Chondrocyte (in vitro differentiated cells): ENCODE results near the gene CLASP1. TPM values are rescaled to one million over a fixed set of nuclear protein-coding genes. Genes with fewer than 3 reads are reported as not detected.

Experiments
- DNase-seq: peaks from one replicate; pipeline ENCODE4 v3.0.0; 2021; ENCODE audit warnings: mixed read lengths, low spot score
- H3K27ac Mint-ChIP-seq: one replicate; pipeline ENCODE4 v1.8.0; 2021; ENCODE audit warnings: mild to moderate bottlenecking, moderate library complexity, mixed read lengths; ENCODE audit not compliant: unreplicated experiment
- H3K27me3 Mint-ChIP-seq: 2 replicates; pipeline ENCODE4 v1.8.0; 2021; ENCODE audit warnings: low read depth, mixed read lengths
- H3K36me3 Mint-ChIP-seq: 2 replicates; pipeline ENCODE4 v1.8.0; 2021; ENCODE audit warnings: low read depth, mixed read lengths
- H3K4me1 Mint-ChIP-seq: 2 replicates; pipeline ENCODE4 v1.8.0; 2021; ENCODE audit warnings: low read depth, mild to moderate bottlenecking, mixed read lengths
- H3K4me3 Mint-ChIP-seq: one replicate; pipeline ENCODE4 v1.8.0; 2021; ENCODE audit warnings: mild to moderate bottlenecking, moderate library complexity, mixed read lengths; ENCODE audit not compliant: unreplicated experiment
- H3K9me3 Mint-ChIP-seq: 2 replicates; pipeline ENCODE4 v1.8.0; 2021; ENCODE audit warnings: low read depth, mixed read lengths
- CTCF ChIP-seq: fragments of 200-600 bp; sonication (generic); IDR thresholded peaks from 2 replicates; pipeline ENCODE4 v1.5.0; 2021; ENCODE audit warnings: antibody characterized with exemption, mild to moderate bottlenecking, moderate library complexity
- total RNA-seq: library from RNA; stranded (reverse); gene quantifications from 3 replicates; pipeline ENCODE4 v1.2.1, GENCODE V29; 2021

Gene CLASP1
- total RNA-seq, 1 donor from 2014 or later = 56.0 TPM

- Mint-ChIP-seq H3K4me3 (no peak overlapping the region), H3K27me3 (no peaks in the 10 kb centered on the region), H3K4me1 (peaks cover 20% of the 10 kb centered on the region), H3K36me3 (peaks cover 3% of the 10 kb centered on the region), H3K9me3 (no peaks in the 10 kb centered on the region), H3K27ac (no peak overlapping the region)
- DNase-seq = no peak
- no peak for TF ChIP-seq CTCF
Observed at GRCh38 chr2:121491518-121491917, 157.7 kb downstream of the CLASP1 start.

GRCh38 chr2:121490584-121491133 lies 158.6 kb downstream of the CLASP1 start:
- DNase-seq = no peak
- Mint-ChIP-seq H3K4me3 (no peak overlapping the region), H3K27me3 (no peaks in the 10 kb centered on the region), H3K36me3 (peaks cover 3% of the 10 kb centered on the region), H3K9me3 (no peaks in the 10 kb centered on the region), H3K27ac (peak overlapping the region; percentile 36), H3K4me1 (peaks cover 20% of the 10 kb centered on the region)
- TF ChIP-seq CTCF = no peak

- H3K4me1 Mint-ChIP-seq = peaks cover 23% of the 10 kb centered on the region
- no peak for TF ChIP-seq CTCF
- H3K36me3 Mint-ChIP-seq = peaks cover 3% of the 10 kb centered on the region
- no peaks in the 10 kb centered on the region for H3K9me3 Mint-ChIP-seq
- no peak for DNase-seq
- peak overlapping the region; percentile 36 for H3K27ac Mint-ChIP-seq
- no peaks in the 10 kb centered on the region for H3K27me3 Mint-ChIP-seq
- no peak overlapping the region for H3K4me3 Mint-ChIP-seq
Observed at GRCh38 chr2:121489911-121490583, 159.2 kb downstream of the CLASP1 start.

- TF ChIP-seq CTCF = no peak
- H3K9me3 Mint-ChIP-seq = no peaks in the 10 kb centered on the region
- H3K27ac Mint-ChIP-seq = no peak overlapping the region
- no peaks in the 10 kb centered on the region for H3K27me3 Mint-ChIP-seq
- peaks cover 30% of the 10 kb centered on the region for H3K4me1 Mint-ChIP-seq
- peaks cover 3% of the 10 kb centered on the region for H3K36me3 Mint-ChIP-seq
- no peak overlapping the region for H3K4me3 Mint-ChIP-seq
- DNase-seq = no peak
Observed at GRCh38 chr2:121489284-121489683, 160.0 kb downstream of the CLASP1 start.

- Mint-ChIP-seq H3K4me1 (peaks cover 28% of the 10 kb centered on the region), H3K9me3 (no peaks in the 10 kb centered on the region), H3K27ac (no peak overlapping the region), H3K36me3 (no peaks in the 10 kb centered on the region), H3K4me3 (no peak overlapping the region), H3K27me3 (no peaks in the 10 kb centered on the region)
- TF ChIP-seq CTCF = no peak
- no peak for DNase-seq
Observed at GRCh38 chr2:121486191-121486790, 163.0 kb downstream of the CLASP1 start.
